Activated CD4-positive, CD25-positive, alpha-beta regulatory T cell treated with anti-CD3 and anti-CD28 coated beads, Interleukin-2, amount 50 U/mL, for 72 hours (primary cell): ENCODE measurements around the gene MYL10.
"Not testable (repeated sequence)": the region's sequence is repeated elsewhere in the genome, so short reads cannot be mapped to it uniquely, and the experiment has no call there.

Experiments
- DNase-seq: peaks from one replicate; pipeline ENCODE4 v3.0.0; 2021

The MYL10 gene

DNA sequence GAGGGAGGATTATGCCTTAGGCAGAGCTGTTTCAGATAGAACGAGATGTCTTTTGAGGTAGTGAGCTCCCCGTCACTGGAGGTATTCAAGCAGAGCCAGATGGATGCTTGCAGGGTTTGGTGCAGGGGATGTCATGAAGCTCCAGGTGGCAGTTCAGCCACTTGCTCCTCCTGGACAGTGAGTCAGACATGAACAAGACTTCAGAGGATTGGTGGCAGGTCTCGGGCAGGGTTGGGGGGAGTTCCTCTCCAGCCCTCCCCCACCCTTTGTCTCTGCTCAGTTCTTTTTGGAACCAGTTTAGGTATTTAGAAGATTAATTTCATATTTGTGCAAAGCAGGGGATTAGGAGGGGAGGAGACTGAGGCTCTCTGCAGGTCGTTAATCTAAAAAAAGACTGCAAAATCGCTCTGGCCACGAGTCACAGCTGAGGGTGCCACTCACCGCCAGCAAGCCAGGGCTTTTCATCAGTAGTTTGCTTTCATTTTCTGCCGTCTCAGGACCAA, 21.5 kb upstream of the MYL10 start:
- DNase-seq = no peak

DNA sequence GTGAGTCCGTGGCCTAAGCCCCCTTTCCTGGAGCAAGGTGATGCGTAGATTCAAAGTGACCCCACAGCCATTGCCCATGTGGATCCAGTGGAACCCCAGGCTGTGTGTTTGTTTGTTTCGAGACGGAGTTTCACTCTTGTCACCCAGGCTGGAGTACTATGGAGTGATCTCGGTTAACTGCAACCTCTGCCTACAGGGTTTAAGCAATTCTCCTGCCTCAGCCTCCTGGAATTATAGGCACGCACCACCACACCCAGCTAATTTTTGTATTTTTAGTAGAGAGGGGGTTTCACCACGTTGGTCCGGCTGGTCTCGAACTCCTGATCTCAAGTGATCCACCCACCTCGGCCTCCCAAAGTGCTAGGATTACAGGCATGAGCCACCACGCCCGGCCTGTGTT, 18.8 kb upstream of the MYL10 start:
- DNase-seq = not testable (repeated sequence)

DNA sequence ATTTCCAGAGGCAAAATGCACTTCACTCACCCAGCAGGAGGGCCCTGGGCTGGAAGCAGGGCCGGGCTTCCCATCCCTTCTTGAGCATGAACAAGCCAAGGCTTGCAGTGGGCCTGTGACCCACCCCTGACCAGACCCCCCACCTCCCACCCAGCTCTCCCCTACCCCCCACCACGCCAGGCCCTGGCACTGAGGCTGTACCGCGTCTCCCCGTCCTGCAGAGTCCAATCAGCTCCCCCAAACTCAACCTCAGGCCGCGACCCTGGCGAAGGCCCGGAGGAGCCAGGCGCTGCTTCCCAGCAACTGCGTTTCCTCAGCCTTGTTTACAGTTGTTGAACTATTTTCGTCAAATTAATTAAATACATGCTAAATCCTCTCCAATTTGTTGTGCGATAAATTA, 16.9 kb upstream of the MYL10 start:
- DNase-seq = no peak

DNA sequence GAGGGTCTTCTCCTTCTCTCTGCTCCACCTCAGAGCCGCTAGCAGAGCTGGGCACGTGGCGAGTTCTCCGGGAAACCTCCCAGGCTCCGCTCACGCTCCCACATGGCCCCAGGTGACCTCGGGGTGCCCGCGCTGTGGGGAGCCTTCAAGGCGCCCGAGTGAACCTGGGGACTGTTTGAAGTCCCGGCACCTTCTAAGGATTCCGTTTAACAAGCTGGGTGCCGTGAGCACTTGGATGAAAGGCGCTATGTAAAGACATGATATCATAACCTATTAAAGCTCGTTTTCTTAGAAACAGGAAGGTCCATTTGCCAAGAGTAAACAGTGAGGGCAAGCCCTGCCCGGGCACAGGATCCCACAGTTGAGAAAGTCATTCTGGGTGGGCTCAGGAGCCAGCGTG, 15.8 kb upstream of the MYL10 start:
- no peak for DNase-seq

DNA sequence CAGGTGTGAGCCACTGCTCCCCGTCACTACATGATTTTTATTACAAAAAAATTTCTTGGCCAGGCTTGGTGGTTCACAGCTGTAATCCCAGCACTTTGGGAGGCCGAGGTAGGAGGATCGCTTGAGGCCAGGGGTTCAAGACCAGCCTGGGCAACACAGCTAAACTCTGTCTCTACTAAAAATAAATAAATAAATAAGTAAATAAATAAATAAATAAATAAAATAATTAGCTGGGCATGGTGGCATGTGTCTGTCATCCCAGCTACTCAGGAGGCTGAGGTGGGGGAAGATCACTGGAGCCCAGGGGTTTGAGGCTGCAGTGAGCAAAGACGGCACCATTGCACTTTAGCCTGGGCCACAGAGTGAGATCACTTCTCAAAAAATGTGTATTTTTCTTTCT, 10.0 kb upstream of the MYL10 start:
- DNase-seq = not testable (repeated sequence)

DNA sequence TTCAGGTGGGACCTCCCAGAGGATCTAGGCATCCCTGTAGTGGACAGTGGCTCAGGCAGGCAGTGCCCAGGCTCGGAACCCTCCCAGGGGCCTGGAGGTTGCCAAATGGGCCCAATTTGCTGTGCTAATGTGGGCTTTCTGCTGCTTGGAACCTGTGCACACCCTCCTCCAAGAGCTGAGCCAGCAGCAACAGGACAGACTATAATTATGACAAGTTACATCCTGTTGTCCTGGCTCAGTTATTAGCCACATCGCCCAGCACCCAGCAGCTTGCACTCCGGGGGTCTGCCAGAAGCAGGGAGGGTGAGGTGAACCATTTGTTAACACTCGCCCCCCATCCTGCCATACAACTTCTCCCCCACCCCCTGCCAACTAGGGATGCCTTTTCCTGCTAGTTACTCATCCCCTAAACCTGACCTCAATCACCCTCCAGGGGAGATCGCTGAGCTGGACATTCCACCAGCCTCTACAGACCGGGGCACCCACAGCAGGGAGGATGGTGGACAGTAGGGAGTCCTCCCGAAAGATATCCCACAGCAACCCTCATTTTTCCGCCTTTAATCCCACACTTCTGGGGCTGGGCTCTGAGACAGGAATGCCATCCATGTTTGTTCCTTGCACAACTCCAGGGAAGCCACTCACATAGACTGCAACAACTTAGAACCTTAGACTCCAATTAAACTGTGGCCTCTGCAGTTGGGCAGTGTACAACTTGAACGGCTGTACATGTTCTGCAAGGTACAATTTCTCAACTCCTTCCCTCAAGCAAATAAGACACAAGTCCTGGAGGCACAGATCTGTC, 7.9 kb upstream of the MYL10 start:
- no peak for DNase-seq

DNA sequence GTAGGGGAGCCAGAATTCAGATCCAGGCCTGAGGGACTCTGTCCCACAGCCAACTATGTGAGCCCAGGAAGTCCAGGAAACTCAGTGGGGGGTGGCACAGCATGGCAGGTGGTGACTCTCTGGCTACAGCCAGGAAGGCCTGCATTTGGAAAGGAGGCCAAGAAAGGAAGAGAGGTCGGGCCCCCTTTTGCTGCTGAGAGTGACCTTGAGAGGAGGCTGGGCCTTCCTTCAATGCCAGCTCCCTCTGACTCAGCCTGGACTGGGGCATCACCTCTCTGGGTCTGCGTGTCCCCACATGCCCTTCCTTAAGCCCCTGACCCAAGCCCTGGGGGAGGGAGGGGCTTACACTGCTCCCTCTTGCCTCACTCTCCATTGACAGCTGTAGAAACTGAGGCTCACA, 6.4 kb upstream of the MYL10 start:
- no peak for DNase-seq

DNA sequence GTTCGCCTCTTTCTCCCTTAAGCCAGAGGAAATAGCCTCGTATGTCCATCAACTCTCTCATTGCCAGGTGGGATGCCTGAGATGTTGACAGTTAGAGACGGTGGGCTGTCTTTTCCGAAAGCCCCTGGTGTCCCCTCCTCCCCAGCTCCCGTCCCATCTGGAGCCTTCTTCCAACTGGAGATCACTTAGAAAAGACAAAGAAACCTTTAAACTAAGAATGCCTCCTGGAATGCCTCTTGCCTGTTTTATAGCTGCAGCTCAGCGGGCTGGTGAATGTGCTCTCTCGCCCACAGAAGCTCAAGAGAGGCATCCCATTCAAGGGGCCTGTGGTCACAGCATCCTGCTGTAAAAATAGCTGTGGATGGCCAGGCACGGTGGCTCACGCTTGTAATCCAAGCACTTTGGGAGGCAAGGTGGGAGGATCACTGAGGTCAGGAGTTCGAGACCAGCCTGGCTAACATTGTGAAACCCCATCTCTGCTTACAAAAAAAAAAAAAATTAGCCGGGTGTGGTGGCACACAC, 5.2 kb upstream of the MYL10 start:
- DNase-seq = no peak

DNA sequence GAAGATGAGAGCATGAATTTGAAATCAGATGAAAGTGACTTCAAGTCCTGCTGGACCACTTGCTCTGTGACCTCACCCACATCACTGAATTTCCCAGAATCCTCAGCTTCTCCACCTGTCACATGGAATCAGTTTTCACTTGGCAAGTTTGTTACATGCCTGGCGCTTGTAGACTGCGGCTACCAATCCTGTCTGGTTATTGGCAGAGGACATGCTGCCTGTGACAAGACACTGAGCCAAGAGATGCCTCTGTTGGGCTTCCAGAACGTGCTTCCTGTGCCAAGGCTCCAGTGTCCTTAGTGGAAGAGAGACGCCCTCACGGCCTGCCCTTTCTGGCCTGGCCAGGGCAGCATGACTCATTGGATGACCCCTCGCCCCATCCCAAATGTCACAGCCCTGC, 4.4 kb upstream of the MYL10 start:
- DNase-seq = no peak

DNA sequence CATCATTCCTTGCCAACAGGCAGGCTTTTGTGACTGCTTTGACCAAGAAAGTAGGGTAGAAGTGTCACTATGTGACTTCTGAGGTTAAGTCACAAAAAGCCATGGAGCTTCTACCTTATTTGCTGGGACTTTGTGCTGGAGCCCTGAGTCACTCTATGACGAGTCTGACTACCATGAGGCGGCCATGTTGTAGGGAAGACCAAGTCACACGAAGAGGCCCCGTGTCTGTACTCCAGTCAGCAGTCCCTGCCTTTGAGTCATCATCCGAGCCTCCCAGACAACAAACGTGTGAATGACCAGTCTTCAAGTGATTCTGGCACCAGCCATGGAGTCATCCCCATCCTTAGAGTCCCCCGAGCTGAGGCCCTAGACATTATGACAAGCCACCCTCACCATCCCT, 3.5 kb upstream of the MYL10 start:
- DNase-seq = no peak

DNA sequence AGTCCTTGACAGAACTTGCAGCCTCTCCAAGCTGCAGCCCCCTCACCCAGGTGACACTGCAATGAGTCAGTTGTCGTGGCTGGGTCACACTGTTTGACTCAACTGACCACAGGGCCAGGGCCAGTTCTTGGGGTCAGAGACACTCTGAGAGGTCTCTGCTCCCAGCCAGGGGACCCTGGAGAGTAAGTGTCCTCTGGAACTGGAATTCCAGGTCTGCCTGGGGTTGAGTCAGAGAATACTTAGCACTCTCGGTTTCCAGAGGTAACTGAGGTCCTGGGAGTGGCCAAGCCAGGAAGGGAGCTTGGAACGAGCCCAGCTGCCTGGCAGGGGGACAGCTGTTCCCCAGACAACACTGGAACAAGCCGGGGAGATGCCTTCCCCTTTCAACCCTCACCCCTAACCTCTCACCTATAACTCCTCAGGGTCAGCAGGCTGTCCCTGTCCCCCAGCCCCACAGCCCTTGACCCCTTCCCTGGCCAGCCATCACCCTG, 2.2 kb upstream of the MYL10 start:
- DNase-seq = no peak

DNA sequence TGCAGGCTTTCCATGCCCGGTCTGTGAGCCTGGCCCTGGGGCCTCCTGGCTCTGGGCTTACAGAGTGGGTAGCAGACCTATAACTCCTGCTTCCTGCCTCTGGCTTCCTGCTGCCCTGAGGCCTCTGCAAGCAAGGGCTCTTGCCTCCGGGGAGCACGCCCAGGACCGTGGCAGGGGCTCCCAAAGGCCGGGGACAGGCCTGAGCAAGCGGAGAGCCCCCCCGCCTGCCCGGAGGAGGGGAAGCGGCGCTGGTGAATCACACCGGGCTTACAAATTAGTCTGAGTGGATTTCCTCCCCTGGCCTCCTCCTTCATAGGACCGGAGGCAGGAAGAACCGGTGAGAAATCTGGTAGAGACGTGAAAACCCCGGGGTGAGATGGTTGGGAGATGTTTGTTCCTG, 1.5 kb upstream of the MYL10 start:
- no peak for DNase-seq

DNA sequence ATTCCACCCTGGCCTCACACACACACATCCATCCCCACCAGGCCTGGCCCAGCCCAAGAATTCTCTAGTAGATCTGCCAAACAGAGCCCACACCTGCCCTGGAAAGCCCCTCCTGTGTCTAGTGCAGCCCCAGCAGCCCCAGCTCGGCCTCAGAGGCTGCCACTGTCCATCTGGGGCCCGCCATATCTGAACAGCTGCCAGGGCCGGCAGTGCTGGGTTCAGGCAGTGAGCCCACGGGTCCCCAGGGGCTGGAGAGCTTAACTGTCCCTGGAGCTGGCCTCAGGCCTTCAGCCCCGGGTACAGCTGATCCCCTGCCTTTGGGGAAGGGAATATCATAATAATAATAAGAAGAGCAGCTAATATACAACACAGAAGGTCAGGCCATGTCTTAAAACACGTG, 574 bp downstream of the MYL10 start:
- no peak for DNase-seq

DNA sequence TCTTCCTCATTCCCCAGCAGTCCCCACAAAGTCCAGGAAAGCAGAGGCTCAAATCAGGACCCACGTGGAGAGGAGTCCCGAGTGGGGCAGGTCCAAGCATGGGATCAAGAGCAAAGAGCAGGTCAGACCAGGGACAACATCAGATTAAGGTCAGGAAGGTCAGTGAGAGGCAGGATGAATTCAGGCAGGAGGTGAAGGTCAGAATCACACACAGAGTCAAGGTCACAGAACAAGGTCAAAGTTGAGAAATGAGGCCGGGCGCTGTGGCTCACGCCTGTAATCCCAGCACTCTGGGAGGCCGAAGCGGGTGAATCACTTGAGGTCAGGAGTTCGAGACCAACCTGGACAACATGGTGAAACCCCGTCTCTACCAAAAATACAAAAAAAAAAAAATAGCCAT, 2.3 kb downstream of the MYL10 start:
- no peak for DNase-seq

DNA sequence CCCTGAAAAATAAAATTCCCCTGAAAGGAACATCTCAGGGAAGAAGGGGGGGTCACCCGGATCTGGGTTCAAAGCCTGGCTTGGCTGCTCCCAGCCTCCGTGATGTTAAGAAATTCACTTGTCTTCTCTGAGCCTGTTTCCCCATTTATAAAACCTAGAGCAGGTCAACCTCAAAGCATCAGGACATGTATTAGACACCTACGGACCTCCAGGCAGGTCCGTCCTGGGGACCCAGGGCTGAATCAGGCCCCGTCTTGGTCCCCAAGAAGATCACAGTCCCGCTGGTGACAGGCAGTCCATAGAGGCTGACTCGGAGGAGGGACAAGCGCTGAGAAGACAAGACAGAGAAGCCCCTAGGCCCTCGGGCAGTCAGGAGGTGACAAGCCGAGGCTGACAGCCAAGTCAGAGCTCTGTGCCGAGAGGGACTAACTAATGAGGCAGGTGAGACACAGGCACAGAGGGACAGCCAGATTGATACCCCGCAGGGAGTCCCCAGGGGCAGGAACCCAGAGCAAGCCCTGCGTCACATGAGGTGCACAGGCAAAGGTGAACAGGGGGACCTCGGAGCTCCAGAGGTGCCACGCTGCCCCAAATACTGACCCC, 2.9 kb downstream of the MYL10 start:
- DNase-seq = no peak

DNA sequence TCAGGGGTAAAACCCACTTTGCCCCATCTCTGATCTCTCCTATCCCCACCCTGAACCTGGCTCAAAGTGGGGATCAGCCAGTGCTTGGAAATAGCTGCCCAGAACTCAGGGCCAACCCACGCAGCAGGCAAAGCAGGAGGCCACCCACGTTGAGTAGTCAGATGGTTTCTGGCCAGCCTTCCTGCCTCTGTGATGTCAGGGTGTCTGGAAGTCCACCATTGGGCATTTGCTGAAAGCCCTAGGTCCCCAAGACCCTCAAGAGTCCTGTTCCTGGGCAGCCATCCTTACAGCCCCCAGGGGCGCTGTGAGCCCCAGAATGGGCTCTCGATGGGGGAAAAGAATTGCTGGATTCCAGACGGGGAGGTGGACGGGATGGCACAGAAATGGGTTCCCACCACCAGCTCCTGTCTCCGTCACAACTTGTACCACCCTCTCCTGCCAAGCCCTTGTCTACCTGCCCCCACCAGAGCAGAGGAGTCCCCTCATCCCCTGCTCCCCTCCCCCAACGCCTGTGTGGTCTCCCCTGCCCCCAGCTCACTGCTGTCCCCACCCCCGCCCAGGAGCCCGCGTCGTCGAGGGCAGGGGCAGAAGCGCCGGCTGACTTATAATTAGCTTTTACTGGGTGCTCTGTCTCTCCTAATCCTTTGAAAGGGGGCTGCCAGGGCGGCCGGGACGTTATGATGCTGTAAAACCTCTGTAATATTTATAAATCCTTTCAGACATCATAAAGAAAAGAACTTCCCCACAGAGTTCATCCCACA, 3.9 kb downstream of the MYL10 start:
- DNase-seq = no peak

DNA sequence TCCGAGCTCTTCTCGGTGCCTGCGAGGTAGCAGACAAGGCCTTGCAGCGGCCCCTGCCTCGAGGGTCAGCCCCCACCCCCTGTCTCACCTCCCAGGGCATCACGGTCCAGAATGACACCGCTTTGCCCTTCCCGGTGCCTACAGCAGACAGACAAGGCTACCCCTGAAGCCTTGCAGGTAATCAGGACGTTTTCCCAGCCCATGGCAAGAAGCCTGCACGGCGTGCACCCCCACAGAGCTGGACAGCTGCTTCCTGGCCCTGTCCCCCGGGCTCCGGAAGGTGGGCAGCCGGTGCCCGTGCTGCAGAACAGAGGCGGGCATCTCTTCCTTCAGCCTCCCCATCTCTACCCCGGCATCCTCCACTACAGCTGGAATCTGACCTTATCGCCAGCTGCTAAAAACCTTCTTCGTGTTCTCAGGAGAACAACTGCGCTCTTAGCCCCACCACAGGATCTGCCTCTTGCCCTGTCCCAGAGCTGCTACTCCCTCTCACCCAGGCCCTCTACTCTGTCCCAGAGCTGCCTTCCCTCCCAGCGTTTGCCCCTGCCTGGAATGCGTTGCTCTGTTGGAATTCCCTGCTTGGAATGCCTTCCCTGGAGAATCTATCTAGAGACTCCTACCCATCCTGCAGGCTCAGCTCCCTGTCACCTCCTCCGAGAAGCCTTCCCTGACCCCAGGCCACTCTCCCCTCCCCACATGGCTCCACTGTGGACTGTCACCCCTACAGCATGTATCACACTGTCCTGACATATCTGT, 4.7 kb downstream of the MYL10 start:
- no peak for DNase-seq

DNA sequence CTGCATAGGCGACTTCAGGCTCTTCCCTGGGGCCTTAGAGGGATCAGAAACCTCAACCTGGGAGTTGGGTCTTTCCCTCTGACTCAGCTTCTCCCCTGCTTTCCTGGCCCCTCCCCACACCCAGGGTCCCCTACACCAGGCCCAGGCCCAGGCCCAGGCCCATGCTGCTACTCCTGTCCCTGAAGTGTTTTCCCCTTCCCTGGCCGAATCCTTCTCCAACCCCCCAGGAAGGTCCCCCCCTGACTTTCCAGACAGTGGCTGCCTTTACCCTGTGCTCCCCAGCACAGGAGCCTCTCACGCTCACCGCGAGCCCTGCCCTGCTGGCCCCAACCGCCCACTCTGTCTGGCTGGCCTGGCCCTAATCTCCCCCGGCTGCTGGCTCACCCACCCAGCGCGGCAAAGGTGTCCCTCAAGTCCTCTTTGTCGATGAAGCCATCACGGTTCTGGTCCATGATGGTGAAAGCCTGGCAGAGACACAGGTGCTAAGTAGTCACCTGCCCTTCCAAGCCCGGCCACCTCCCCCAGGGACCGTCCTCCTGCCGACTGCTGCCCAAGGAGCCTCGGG, 6.4 kb downstream of the MYL10 start:
- DNase-seq = no peak

DNA sequence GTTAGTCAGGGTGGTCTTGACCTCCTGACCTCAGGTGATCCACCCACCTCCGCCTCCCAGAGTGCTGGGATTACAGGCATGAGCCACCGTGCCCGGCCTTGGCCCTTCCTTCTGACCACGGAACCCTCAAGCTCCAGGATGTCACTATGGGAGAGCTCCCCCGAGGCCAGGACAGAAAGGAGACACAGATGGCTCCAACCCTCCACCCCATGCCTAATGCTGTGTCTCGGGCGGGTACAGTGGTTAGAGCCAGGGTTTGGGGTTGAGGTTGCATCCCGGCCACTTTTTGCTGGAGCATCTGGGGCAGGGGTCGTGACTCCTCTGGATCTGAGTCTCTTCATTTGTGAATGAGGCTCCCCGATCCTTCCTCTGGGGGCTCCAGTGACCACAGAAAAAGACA, 8.1 kb downstream of the MYL10 start:
- no peak for DNase-seq

DNA sequence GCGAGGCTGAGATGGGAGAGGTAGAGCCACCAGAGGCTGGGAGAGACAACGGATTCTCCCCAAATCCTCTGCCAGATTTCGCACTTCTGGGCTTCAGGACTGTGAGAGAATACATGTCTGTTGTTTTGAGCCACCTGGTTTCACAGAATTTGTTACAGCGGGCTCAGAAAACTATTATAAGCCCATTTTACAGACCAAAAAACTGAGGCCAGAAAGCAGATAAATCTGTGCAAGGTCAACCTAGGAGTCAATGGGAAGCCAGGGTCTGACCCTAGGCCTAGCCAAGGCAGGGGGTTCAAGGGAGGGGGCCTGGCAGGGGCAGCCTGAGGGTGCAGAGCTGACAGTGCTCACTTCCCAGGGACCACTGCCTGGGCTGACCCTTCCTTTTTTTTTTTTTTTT, 8.7 kb downstream of the MYL10 start:
- no peak for DNase-seq

DNA sequence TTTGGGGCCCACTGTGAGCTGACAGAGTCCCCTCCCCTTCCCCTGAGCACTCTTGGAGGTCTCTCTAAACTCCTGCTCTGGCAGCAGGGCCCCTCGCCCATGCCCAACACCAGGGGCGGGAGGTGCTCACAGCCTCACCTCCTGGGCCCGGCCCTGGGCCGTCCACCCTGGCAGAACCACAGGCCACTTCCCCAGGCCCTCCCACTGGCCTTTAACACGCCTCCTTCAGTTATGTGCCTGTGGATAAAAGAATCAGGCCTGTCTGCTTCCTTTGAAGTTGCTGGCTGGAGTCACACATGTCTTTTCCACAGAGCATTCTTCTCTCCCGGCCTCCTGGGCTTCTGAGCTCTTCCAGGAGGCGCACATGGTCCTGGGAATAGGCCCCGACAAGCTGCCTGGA, 10.2 kb downstream of the MYL10 start:
- no peak for DNase-seq

DNA sequence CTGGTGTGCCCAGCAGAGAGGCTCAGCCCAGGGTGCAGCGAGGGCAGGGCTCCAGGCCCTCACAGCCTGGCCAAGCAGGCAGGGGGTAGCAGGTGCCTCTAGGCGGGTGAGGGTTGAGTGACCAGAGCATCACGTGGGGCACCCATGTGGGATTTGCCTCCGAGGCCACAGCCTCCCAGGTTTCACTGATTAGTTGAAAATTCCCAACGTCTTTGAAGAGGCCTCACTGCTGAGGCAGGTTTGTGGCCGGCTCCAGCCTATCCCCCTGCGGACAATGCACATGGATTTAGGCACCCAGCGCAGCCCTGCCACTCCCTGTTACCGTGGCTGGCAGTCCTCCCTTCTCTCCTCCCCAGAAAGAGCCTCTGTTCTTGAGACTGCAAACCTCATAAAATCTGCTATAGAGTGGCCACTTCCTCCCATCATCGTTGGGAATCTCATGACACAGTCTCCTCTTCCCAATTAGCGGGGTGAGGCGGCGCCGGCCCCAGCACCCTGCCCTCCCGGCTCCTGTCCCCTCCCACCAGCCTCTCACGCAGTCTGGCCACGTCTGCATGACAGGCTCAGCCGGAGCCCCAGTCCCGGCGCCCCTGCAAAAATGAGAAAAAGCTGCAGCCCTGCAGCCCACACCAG, 10.8 kb downstream of the MYL10 start:
- no peak for DNase-seq
